GM21737 (cell line): Measurements from ENCODE around the gene ATP11A.
"Not testable (repeated sequence)": the region's sequence is repeated elsewhere in the genome, so short reads cannot be mapped to it uniquely, and the experiment has no call there.

Experiments
- ATAC-seq: cut with Tn5 transposase; IDR thresholded peaks from one replicate; pipeline ENCODE4 v1.9.1; 2021; ENCODE audit warnings: mild to moderate bottlenecking, moderate library complexity; ENCODE audit not compliant: unreplicated experiment

The ATP11A gene

DNA sequence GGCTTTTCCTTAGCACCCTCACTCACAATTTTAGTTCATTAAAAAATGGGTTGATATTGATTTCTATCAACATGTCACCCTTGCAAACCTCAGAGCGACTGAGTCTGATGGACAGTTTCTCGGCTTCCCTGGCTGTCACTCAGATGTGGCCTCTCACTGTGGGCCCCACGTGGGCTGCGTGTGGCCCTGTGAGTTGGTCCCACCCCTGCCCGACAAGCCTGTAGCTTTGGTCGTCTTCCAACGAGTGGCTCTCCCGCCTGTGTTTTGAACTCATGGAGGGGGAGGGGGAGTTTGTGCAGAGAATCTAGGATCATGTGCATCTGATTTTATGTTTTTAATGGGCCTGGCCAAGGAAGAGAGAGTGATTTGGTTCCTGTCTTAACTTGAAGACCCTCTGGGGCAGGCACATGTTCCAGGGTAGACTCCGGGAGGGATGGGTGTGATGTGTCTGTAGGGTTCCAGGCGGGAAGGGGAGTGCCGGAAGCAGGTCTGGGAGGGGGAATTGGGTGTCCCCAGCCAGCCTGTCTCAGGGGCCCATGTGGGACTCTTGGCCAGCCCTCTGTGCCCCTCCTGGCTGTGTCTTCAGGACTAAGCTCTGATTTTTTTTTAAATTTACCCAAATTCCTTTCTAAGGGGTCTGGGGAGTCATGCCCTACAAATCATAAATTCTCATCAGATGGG, 18.9 kb downstream of the ATP11A start:
- no peak for ATAC-seq

DNA sequence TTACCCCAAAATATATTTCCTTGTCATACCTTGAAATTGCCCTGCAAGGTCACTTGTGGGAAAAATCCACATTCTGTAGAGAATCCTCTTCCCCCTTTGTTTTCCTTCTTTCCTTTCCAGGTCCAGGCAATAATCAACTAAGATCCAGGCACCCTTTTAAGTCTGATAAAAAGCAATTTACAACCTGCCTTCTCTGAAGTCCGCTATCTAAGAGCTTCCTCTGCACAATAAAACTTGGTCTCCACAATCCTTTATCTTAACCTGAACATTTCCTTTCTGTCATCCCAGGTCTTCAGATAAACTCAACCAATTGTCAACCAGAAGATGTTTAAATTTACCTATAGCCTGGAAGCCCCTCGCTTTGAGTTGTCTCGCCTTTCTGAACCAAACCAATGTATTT, 19.5 kb downstream of the ATP11A start:
- not testable (repeated sequence) for ATAC-seq

DNA sequence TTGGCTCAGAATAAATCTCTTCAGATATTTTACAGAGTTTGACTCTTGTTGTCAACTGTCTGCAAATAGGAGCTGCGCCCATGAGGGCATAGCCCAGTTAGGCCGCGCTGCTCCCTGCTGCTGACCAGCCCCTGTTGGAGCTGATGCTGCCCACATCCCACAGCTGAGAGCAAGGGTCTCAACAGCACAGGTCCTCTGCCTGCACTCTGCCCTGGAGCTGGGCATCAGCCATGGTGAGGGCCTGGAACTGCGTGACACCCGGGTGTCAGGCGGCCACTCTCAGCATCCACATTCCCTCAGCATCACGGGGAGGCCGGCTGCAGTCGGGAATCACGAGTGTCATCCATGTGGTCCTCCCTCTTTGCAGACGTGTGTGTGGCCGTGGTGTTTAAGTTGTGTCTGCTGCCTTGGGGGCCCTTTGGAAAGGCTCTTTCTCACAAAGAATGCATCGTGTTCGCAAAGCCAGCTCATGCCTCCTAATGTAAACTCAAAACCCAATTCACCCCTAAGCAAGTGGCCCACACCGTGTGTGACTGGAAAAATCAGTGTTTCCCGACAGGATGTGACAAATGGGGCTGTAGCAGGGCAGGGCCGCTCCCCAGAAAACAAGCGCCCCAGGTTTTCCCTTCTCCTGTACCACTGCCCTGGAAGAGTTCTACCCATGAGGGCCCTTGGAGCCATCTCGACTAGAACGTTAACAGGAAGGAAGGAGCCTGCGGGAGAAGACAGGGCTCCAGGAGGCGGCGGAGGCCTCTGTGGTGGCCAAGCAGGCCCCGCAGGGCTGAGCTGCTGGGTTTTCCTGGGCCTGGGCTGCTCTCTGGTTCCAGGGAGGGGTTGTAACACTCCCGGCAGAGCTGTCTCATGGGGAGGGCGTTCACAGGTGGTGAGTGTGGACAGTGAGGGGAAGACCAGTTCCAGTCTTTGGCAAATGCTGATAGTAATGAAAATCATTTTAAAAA, 20.3 kb downstream of the ATP11A start:
- no peak for ATAC-seq

DNA sequence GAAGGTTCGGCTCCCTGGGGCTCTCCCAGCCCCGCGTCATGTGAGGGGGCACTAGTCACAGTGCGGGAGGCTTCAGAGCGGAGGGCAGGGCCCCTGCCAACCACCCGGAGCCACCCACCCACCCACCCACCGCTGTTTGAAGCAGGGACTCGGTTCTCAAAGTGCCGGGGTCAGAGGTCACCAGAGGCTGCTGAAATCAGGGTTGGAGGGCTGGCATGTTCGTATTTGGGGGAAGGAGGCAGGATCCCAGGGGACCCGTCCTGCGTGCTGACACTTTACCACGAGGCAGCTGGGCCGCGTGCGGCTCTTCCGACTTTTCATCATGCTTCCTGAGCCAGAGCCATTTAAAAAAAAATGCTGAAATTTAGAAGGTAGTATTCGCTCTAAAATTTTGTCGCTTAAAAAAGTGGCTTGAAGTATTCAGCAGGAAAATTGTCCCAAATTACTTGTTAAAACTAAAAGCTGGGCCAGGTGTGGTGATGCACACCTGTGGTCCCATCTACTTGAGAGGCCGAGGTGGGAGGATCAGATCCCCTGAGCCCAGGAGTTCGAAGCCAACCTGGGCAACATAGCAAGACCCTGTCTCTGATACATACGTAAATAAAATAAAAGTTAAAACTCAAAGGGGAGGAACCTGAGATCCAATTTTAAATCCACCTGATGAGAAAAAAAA, 21.2 kb downstream of the ATP11A start:
- ATAC-seq: no peak

DNA sequence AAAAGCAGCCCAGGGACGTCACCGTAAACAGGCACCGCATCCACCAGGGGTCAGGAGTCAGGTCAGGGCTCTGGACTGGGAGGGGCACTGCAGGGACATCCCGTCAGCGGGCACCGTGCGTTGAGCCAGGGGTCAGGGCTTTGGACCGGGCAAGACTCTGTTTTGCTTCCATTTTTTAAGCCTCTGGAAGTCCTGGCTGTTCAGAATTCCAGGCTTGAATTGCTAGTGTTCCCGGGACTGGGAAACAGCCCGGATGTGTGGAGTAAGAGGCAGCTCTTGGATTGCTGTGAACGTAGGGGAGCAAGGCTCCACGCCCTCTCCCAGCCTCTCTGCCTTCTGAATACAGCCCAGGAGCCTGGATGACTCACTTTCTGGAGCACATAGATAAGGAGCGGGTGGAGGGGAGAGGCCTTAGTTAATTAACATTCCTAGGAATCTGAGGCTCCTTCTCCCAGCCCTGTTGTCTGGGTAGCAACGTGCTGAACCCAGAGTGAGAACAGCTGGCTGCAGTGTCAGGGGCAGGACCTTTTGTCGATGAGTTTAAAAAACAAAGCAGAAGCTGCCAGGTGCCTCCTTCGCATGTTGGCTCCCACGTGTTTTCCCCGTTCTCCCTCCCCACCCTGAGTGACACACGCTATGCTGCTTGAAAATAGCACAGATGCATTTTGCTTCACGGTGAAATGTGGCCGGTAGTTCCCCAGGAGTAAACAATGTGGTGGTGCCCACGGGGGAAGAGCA, 21.9 kb downstream of the ATP11A start:
- no peak for ATAC-seq

DNA sequence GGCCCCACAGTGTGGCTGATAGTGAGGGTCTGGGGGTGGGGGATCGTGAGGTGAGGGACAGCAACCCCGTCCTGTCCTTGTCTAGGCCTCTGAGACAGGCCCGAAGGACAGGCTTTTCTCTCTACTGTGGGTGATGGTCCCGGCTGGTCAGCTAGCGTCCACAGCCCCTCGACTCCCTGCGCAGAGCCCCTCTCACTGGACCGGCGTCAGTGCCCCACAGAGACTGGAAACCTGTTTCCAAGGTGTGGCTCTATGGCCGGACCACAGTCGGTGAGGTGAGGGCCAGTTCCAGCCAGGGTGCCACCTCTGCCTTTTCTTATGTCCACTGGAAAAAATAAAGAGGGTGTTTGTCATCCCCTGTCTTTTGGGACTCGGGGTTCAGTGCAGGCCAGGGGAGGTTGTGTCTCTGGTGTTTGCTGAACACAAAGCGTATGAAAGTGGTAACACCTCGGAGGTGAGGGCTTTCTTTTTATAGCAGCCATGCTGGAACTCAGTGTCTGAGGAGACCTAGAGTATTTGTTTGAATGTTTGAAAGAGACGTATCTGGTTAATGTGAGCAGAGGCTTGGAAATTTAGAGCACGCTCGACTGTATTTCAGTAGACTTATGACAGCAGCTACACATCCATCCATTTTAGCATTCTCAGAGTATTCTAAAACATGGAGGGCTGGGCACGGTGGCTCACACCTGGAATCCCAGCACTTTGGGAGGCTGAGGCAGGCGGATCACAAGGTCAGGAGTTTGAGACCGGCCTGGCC, 22.8 kb downstream of the ATP11A start:
- ATAC-seq: no peak

DNA sequence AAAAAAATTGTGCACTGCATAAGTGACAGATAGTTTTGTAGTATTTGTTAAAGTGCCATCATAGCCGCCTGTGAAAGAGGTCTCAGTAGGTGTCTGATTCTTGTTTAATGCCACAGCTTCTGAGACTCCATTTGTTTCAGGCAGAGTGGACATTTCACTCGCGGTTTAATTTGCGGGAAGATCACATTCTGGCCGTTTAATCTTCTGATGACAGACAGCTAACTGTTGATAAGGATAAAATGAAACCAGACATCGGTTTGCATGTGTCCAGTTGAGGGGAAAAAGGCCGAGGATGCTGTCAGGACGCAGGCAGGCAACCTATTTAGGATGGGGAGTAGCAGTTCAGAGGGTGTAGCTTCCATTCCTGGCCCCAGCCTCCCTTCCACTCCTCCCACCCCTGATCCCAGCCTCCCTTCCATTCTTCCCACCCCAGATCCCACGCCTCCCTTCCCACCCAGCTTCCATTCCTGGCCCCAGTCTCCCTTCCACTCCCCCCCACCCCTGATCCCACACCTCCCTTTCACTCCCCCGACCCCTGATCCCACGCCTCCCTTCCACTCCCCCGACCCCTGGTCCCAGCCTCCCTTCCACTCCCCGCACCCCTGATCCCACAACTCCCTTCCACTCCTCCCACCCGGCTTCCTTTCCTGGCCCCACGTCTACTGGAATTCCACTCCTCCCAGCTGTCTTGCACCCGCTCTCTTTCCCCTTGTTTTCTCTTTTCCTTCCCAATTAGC, 23.8 kb downstream of the ATP11A start:
- no peak for ATAC-seq

DNA sequence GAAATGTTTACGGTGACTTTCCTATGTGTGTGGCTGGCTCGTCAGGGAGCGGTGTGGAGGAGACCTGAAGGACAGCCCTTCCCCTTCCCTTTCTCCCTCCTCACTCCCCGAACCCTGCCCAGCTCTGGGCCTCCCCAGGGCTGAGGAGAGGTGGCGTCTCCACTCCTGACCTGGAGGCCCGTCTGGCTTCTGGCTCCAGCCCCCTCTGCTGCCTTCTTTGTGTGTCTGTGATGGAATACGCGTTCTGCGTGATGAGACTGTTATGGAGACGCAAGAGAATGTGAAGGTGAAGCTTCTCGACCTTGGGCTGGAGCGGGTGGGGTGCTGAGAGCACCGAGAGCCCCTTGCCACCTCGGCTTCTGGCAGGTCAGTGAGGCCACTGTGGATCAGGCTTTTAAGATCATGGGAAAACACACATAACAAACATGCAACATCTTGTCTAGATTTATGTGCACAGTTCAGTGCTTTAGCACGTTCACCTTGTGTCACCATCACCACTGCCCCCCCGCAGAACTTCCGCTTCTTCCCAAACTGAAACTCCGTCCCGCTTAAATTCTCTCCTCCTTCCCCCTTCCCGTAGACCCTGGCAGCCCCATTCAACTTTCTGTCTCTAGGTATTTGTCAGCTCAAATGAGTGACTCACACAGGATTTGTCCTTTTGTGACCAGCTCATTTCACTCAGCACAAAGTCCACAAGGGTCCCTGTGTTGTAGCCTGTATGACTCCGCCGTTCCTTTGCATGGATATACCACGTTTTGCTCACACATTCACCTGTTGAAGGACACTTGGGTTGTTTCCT, 24.7 kb downstream of the ATP11A start:
- no peak for ATAC-seq

DNA sequence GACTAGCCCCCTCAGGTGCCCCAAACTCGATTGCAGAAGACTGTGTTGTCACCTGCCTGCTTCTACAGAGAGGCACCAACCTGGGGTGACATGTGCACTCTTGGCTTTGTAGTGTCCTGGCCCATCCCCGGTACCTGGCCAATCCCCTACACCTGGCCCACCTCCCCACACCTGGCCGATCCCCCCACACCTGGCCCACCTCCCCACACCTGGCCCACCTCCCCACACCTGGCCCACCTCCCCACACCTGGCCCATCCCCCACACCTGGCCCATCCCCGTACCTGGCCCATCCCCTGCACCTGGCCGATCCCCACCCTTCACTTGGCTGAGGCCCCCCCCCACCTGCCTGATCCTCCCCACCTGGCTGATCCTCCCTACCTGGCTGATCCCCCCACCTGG, 25.4 kb downstream of the ATP11A start:
- no peak for ATAC-seq

DNA sequence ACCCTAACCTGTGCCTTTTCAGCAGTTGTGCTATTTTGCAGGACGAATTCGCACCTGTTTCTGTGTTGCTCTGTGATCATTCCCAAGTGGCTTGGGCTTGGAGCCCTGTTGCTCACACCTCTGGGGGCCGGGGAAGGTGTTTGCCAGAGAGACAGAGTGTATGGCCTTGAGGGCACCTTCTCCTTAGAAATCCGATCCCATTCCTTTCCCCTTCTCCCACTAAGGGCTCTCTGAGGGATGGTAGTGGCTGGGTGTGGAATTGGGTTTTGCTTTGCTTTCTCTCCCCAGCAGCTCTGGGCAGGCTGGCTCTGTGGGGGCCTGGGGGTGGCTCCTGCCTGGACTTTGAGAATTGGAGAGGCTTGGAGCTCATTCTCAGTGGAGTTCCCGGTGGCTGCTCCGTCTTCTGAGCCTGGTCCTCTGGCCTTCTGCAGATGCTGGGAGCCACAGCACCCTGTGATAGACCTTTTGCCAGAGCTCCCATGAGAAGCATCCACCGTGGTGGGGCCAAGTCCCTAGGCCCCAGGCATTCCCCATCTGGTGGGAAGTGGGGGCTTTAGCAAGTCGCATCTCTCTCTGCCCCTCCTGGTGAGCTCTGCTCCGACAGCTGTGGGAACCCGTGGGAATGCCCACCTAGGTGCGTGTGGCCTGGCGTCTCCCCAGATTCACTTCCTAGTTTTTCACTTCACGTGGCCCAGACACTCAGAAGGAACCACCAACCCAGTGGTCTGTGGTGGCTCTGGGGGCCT, 26.1 kb downstream of the ATP11A start:
- no peak for ATAC-seq

DNA sequence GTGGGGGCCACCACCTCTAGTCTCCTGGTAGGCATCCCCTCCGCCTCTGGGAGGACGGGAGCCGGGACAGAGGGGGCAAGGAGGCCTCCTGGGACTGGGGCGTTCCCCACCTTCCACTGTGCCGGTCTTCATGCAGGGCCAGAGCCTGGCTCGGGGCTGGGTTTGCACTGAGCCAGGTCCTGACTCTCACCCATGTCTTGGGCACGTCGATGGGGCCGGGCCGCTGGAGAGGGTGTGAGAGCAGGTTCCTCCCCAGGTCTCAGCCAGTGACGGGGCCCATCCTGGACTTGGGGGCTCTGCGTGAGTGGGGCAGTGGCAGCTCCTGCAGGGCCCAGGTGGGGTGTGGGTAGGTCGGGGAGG, 26.6 kb downstream of the ATP11A start:
- no peak for ATAC-seq

DNA sequence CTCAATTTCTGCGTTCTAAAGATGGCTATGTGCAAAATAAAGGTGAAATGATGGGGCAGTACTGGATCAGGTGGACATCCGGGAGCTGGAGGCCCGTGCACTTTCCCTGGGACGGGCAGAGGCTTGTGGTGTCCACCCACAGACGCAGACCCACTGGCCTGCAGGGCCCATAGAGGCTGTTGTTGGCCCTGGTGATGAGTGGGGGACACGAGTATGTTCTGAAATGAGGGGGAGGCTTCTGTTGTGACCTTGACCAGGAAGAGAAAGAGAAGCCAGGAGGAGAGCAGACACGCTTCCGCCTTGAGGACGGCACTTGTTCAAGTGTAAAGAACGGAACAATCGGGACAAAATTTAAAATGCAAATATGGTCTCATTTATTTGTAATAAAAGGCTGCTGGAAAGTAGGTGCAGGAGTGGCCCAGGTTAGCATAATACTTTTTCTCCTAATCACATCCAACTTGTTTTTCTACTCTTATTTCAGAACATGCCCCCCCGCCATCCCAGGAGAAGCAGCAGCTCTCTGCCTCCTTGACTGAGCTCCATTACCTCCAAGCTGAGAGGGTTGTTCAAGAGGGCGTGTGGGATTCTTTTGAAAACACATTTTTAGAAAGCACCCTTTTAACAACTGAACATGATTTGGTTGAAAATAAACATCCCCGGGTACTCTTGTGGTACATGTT, 27.1 kb downstream of the ATP11A start:
- no peak for ATAC-seq

DNA sequence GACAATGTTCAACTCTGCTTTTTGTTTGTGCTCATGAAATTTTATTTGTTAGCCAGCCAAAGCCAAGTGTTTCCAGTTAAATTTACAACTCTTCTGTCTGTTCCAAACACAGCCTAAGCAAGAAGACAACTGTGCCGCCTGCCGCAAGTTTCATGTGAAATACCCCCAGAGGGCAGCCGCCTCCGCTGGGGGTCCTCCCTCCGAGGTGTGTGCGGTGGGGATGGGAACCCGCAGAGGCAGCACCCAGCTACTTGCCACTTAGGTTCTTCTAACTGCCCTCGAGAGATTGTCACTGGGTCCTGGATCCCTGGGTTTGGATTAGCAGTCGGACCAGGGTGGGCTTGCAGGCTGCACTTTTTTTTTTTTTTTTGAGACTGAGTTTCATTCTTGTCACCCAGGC, 28.5 kb downstream of the ATP11A start:
- no peak for ATAC-seq

DNA sequence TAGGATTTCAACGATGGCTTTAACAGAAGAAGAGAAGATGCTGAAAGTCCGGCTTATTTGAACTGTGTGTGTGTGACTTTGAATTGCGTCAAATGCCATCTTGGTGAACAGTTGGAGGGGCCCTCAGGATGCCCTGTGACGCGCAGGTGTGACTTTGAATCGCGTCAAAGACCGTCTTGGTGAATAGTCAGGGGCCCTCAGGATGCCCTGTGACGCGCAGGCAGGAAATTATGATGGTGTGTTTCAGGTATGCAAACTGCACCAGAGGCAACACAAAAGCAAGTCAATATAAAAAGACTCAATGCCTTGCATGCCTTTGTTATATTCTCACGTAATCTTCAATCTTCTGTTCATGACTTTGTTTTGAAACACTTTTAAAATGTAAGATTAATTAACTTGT, 29.2 kb downstream of the ATP11A start:
- ATAC-seq: no peak

DNA sequence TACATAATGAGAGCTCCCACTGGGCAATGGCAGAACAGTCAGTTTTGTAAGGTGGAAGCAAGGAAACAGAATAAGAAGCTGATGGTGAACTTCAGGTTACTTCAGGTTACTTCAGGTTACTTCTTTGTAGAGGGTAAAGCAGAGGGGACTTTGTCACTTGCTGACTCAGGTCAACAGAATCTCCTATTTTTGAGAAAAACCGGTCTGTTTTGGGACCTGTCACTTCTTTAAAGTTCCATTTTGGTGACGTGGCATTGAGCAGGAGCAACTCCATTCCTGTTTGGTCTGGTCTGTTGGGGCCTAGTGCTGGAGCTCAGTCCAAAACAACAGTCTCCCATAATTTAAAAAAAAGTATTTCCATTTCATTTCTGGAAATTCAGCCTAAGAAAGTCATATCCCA, 29.7 kb downstream of the ATP11A start:
- no peak for ATAC-seq

DNA sequence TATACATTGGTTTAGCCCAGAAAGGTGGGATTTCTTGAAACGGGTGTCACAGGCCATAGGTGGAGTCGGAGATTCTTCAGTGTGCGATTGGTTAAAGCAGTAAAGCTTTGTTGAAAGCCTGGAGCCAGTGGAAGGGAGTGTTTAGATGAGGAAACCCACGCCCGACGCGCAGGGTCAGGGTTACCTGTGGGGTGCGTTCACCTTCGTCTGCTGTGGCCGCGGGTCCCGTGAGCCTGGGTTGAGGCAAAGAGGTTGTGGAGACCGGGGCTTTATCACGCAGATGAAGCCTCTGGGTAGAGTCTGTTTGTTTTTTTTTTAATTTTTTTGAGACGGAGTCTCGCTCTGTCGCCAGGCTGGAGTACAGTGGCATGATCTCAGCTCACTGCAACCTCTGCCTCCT, 30.4 kb downstream of the ATP11A start:
- no peak for ATAC-seq

DNA sequence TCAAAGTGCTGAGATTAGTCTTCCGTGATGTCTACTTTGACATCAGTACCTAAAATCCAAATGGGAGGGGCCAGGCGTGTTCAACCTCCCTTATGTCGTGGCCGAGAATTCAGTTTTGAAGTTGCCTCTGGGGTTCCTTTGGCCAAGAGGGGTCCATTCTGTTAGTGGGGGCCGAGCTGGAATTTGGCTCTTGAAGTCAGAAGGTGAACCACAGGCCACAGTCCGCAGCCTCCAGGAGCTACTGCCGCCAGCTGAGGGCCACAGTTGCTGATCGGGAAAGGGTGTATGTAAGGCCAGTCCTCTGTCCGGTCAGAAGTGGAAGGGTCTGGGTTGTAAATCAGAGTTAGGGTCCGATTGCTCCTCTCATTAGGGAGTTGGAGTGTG, 31.0 kb downstream of the ATP11A start:
- no peak for ATAC-seq
